B cell (primary cell): ENCODE measurements around the gene CD14. TPM values are rescaled to one million over a fixed set of nuclear protein-coding genes. Genes with fewer than 3 reads are reported as not detected.

ENCODE experiments used
- ATAC-seq: fragments of 200-7000 bp; cut with Tn5 transposase; one replicate; pipeline ENCODE4 v1.10.0; 2021; ENCODE audit warnings: low read depth, mild to moderate bottlenecking, moderate number of reproducible peaks, moderate library complexity
- CTCF ChIA-PET: fragments of 350-600 bp; sonication (Branson Sonifier 250); formaldehyde crosslinking; loops from one replicate; lab custom pipeline; 2021; ENCODE audit warnings: antibody characterized with exemption, inconsistent platforms; lab: Charles Lee
- POLR2A ChIA-PET: fragments of 350-600 bp; sonication (Branson Sonifier 250); formaldehyde crosslinking; loops from one replicate; lab custom pipeline; 2021; ENCODE audit warnings: antibody characterized with exemption; lab: Charles Lee
- DNase-seq: peaks from one replicate; pipeline ENCODE4 v3.0.0; 2013
- H2AFZ ChIP-seq: 2 replicates; pipeline ENCODE4 v1.6.1; 2012; ENCODE audit warnings: mild to moderate bottlenecking, low read depth, low read length; ENCODE audit not compliant: insufficient read depth, poor library complexity, severe bottlenecking
- H3K27ac ChIP-seq, 2 donors: 1 replicate in 1 of 2; 2 replicates in 1 of 2; pipeline ENCODE4 v1.5.1; 2012 to 2013; ENCODE audit warnings: low read length in 2 of 2, mild to moderate bottlenecking in 2 of 2, moderate library complexity in 1 of 2
- H3K27me3 ChIP-seq, 4 experiments: fragments of 200-600 bp in 1 of 4; sonication (generic) in 1 of 4; replicated peaks in 1 of 4; 1 replicate in 2 of 4; 2 replicates in 2 of 4; pipeline versions ENCODE4 v1.6.1 to v1.7.0; 2013 to 2016; ENCODE audit warnings: low read length in 3 of 4, mild to moderate bottlenecking in 2 of 4, mixed read lengths in 1 of 4, moderate library complexity in 1 of 4; ENCODE audit not compliant: insufficient read depth in 4 of 4, control insufficient read depth in 3 of 4; ENCODE audit errors: control extremely low read depth in 1 of 4
- H3K36me3 ChIP-seq, 2 experiments: replicated peaks in 1 of 2; 1 replicate in 1 of 2; 2 replicates in 1 of 2; pipeline versions ENCODE4 v1.6.1 to v1.7.1; 2013; ENCODE audit warnings: low read length in 1 of 2; ENCODE audit not compliant: insufficient read depth in 2 of 2, control insufficient read depth in 1 of 2; ENCODE audit errors: control extremely low read depth in 1 of 2, extremely low read depth in 1 of 2
- H3K4me1 ChIP-seq, 2 donors: fragments of 200-600 bp in 1 of 2; sonication (generic) in 1 of 2; 1 replicate in 1 of 2; 2 replicates in 1 of 2; pipeline versions ENCODE4 v1.5.1 to v1.6.1; 2013 to 2017; ENCODE audit warnings: low read length in 2 of 2; ENCODE audit not compliant: control insufficient read depth in 2 of 2, insufficient read depth in 2 of 2
- H3K4me2 ChIP-seq: replicated peaks from 2 replicates; pipeline ENCODE3; 2012; ENCODE audit warnings: mild to moderate bottlenecking, low read depth, low read length; ENCODE audit not compliant: poor library complexity, severe bottlenecking
- H3K4me3 ChIP-seq, 5 experiments: fragments of 200-600 bp in 1 of 5; sonication (generic) in 1 of 5; 1 replicate in 3 of 5; 2 replicates in 2 of 5; pipeline versions ENCODE4 v1.5.1 to v1.7.0; 2011 to 2016; ENCODE audit warnings: low read length in 4 of 5, mild to moderate bottlenecking in 4 of 5, low read depth in 2 of 5, control low read depth in 1 of 5, moderate library complexity in 1 of 5; ENCODE audit not compliant: insufficient read depth in 1 of 5; ENCODE audit errors: control extremely low read depth in 1 of 5, extremely low read depth in 1 of 5
- H3K79me2 ChIP-seq: fragments of 200-600 bp; sonication (generic); one replicate; pipeline ENCODE4 v1.6.0; 2016; ENCODE audit warnings: low read length; ENCODE audit not compliant: control insufficient read depth, insufficient read depth
- H3K9ac ChIP-seq: fragments of 200-600 bp; sonication (generic); 2 replicates; pipeline ENCODE4 v1.6.1; 2017; ENCODE audit warnings: mild to moderate bottlenecking, low read length, moderate library complexity
- H3K9me3 ChIP-seq, 3 donors: one replicate each; pipeline versions ENCODE4 v1.6.1 to v1.7.1; 2013; ENCODE audit warnings: low read length in 2 of 3; ENCODE audit not compliant: control insufficient read depth in 2 of 3, insufficient read depth in 1 of 3; ENCODE audit errors: control extremely low read depth in 1 of 3
- H4K20me1 ChIP-seq: 2 replicates; pipeline ENCODE4 v1.6.0; 2012; ENCODE audit warnings: mild to moderate bottlenecking, low read length; ENCODE audit not compliant: insufficient read depth, control insufficient read depth, poor library complexity, severe bottlenecking
- H3K27ac Mint-ChIP-seq: one replicate; pipeline ENCODE4 v1.8.0; 2021; ENCODE audit warnings: mixed read lengths
- H3K27me3 Mint-ChIP-seq: one replicate; pipeline ENCODE4 v1.8.0; 2021; ENCODE audit warnings: mixed read lengths
- H3K4me1 Mint-ChIP-seq: one replicate; pipeline ENCODE4 v1.8.0; 2021; ENCODE audit warnings: mixed read lengths
- H3K4me3 Mint-ChIP-seq: one replicate; pipeline ENCODE4 v1.8.0; 2021; ENCODE audit warnings: mixed read lengths
- H3K9me3 Mint-ChIP-seq: one replicate; pipeline ENCODE4 v1.8.0; 2022; ENCODE audit warnings: mixed read lengths; ENCODE audit not compliant: insufficient read depth
- EZH2 ChIP-seq: IDR thresholded peaks from 2 replicates; pipeline ENCODE4 v1.6.1; 2012; ENCODE audit warnings: borderline replicate concordance, low read depth, mild to moderate bottlenecking, moderate library complexity, low read length; ENCODE audit not compliant: insufficient read depth, poor library complexity, severe bottlenecking
- WGBS: methylation state at CpG from one replicate; pipeline ENCODE4 v1.1.5; 2013; ENCODE audit warnings: missing lambda C conversion rate; ENCODE audit not compliant: insufficient coverage; 5-methylcytosine and 5-hydroxymethylcytosine counted together
- intact Hi-C: fragments of 100-400 bp; cut with micrococcal nuclease; formaldehyde crosslinking; loops from one replicate; pipeline ENCODE4 v1.10.0; 2022
- polyA plus RNA-seq: library from polyadenylated mRNA; depleted of rRNA; stranded (reverse); fragments of >200 nt; gene quantifications from 2 replicates; pipeline ENCODE4 v1.2.3, GENCODE V29; 2012
- total RNA-seq, 2 donors: library from RNA; stranded (reverse); fragments of 120-200 nt in 1 of 2; gene quantifications; 1 replicate in 1 of 2; 2 replicates in 1 of 2; pipeline versions ENCODE4 v1.2.3 to v1.2.4, GENCODE V29; 2013 to 2022
- TF ChIP-seq, protein P1 (sequence below): fragments of 200-600 bp; IDR thresholded peaks from one replicate; pipeline ENCODE4 v1.8.0; 2022; ENCODE audit warnings: antibody characterized with exemption, mild to moderate bottlenecking

Gene CD14
- total and polyA plus RNA-seq, 2 donors (not counting 1 experiment from before 2014, with no cell fraction given), result 1.8 to 11.4 TPM

DNA sequence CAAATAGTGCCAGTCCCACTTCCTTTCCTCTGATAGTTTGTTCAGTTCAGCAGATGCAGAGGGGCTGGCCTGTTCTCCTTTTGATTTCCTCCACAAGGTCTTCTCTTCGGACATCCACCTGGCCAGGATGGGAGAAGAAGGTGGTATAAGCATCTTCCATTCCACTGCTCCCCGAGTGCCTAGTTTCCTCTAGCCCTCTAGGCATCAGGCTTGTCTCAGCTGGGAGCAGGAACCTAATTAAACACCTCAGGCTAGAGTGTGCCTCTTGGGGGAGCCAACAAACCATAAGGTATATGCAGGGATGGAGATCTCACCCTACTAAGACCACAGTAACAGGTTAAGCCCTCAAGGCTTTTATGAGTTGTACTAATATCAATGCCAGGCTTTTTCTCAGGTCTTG is 41.2 kb upstream of the CD14 start:
- H3K27me3 ChIP-seq, result no peaks in the 10 kb centered on the region
- DNase-seq (no peak), ATAC-seq (no peak)
- peaks cover 0 to 67% of the 10 kb centered on the region in 2 experiments for H3K36me3 ChIP-seq
- no peak overlapping the region for H3K9ac ChIP-seq
- POLR2A ChIA-PET, result no interaction called here
- no peak overlapping the region for H3K27ac Mint-ChIP-seq
- H3K4me1 Mint-ChIP-seq, result no peaks in the 10 kb centered on the region
- H3K27ac ChIP-seq, result no peak overlapping the region
- CTCF ChIA-PET, result no interaction called here
- H3K79me2 ChIP-seq, result peaks cover 9% of the 10 kb centered on the region
- H3K4me3 ChIP-seq, result no peak overlapping the region
- peaks cover 0 to 7% (median 0%) of the 10 kb centered on the region in 3 donors for H3K9me3 ChIP-seq
- no peaks in the 10 kb centered on the region for H3K4me1 ChIP-seq
- no peak overlapping the region for H3K4me2 ChIP-seq
- intact Hi-C loops, result no loop called here
- no CpG with 5 or more reads among the region's 2 CpGs for WGBS
- no peaks in the 10 kb centered on the region for H3K27me3 Mint-ChIP-seq
- no peak for TF ChIP-seq EZH2
- TF ChIP-seq, protein P1, sequence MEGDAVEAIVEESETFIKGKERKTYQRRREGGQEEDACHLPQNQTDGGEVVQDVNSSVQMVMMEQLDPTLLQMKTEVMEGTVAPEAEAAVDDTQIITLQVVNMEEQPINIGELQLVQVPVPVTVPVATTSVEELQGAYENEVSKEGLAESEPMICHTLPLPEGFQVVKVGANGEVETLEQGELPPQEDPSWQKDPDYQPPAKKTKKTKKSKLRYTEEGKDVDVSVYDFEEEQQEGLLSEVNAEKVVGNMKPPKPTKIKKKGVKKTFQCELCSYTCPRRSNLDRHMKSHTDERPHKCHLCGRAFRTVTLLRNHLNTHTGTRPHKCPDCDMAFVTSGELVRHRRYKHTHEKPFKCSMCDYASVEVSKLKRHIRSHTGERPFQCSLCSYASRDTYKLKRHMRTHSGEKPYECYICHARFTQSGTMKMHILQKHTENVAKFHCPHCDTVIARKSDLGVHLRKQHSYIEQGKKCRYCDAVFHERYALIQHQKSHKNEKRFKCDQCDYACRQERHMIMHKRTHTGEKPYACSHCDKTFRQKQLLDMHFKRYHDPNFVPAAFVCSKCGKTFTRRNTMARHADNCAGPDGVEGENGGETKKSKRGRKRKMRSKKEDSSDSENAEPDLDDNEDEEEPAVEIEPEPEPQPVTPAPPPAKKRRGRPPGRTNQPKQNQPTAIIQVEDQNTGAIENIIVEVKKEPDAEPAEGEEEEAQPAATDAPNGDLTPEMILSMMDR, result no peak
- no peaks in the 10 kb centered on the region for H4K20me1 ChIP-seq
- H3K4me3 Mint-ChIP-seq, result no peak overlapping the region
- no peaks in the 10 kb centered on the region for H3K9me3 Mint-ChIP-seq
- no peak overlapping the region for H2AFZ ChIP-seq

DNA sequence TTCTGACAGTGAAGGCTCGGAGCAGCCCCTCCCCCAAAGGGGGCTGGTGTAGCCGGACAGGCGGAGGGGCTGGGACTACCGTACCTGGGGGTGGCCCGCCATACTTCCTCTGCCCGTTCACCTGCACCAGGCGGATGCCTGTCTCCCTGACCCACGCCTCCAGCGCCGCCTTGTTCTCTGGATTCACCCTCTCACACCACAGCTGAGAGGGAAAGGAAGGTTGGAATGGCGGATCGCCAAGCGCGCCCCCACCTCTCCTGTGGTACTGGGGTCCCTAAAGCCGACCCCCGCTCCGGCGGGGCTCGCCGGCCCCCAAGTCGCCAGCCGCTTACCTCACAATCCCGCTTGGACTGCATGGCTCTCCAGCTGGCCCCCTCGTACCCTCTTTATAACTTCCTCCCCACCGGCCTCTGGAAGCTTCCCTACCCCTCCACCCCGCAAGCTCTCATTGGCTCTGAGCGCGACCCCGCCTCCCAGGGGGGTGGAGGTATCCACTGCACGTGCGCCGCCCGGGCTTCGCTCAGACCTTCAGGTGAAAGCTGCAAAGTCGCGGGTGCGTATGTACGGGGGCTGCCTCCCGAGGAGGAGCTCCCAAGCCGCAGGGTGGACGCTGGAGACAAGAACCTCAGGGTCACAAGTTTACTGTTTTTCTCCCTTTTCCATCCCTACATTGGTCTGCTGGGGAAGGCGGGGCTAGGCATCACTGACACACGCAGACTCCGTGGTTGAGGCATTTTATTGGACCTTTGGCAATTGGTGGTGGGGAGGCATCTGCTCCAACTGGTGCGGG is 40.4 kb upstream of the CD14 start, which contains the start of gene DND1:
DND1 (minus strand) TSS at position 390 of the 790 bp plus-strand sequence; CDS start at position 356, 34 bp downstream.
- Histone ChIP-seq H3K4me1 (no peaks in the 10 kb centered on the region), H3K9ac (no peak within 1 kb of the TSS), H2AFZ (no peak within 1 kb of the TSS), H3K27me3 (no peaks in the 10 kb centered on the region), H3K4me3 (no peak within 1 kb of the TSS), H3K27ac (no peak within 1 kb of the TSS), H3K79me2 (peaks cover 15% of the 10 kb centered on the region), H3K36me3 (peaks cover 0 to 73% of the 10 kb centered on the region in 2 experiments), H4K20me1 (no peaks in the 10 kb centered on the region), H3K9me3 (peaks cover 0 to 7% (median 0%) of the 10 kb centered on the region in 3 donors), H3K4me2 (no peak within 1 kb of the TSS)
- ATAC-seq, result no peak
- WGBS, result 96% methylated on average over 31 of the region's 45 CpGs
- no peak within 1 kb of the TSS for H3K4me3 Mint-ChIP-seq
- ChIA-PET POLR2A (interaction anchor here (0.9 kb wide), 1 partner anchor 9 kb away, joined by 3 read pairs; the partner anchor contains the start of gene WDR55), CTCF (no interaction called here)
- no peaks in the 10 kb centered on the region for H3K9me3 Mint-ChIP-seq
- no peak within 1 kb of the TSS for H3K27ac Mint-ChIP-seq
- intact Hi-C loops, result no loop called here
- TF ChIP-seq, protein P1, result no peak
- TF ChIP-seq EZH2, result no peak
- no peaks in the 10 kb centered on the region for H3K27me3 Mint-ChIP-seq
- H3K4me1 Mint-ChIP-seq, result no peaks in the 10 kb centered on the region
- DNase-seq, result no peak
